ENCODE measurements around the gene RAET1E.

The RAET1E gene

DNA sequence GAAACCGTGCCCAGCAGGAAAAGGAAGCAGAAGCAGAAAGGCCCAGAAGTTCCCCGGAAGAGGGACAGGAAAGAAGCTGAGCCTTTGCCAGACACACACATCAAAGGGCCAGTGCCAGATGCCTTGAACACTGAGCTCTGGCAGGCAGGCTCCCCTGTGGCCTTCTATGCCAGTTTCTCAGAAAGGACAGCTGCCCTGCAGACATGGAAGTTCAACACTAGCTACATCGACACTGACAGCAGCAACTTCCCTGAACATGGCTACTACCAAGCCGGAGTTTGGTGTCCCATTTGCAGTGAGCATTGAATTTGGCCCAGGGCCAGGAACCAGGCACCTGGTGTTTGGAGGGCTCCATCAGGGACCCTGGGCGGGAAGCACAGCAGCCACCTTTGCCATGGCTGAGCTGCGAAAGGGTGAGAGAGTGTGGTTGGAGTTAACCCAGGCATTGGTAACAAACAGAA, 8.0 kb upstream of the RAET1E start:
- Histone ChIP-seq H3K9me3 (ENCODE audit: insufficient read depth, low read depth, low read length) (peaks cover 36% of the 10 kb centered on the region), H3K27ac (ENCODE audit: low read length) (no peak overlapping the region), H3K27me3 (ENCODE audit: insufficient read depth, low read length) (no peaks in the 10 kb centered on the region), H3K4me3 (ENCODE audit: low read length) (no peak overlapping the region), H3K4me1 (ENCODE audit: insufficient read depth, low read length) (no peaks in the 10 kb centered on the region), H3K36me3 (ENCODE audit: insufficient read depth, low read depth, low read length) (no peaks in the 10 kb centered on the region), H3K9ac (ENCODE audit: low read depth, low read length) (no peak overlapping the region)

GRCh38 chr6:149905371-149905910, 7.5 kb upstream of the RAET1E start:
- Histone ChIP-seq H3K4me3 (ENCODE audit: low read length) (no peak overlapping the region), H3K9ac (ENCODE audit: low read depth, low read length) (no peak overlapping the region), H3K4me1 (ENCODE audit: insufficient read depth, low read length) (no peaks in the 10 kb centered on the region), H3K36me3 (ENCODE audit: insufficient read depth, low read depth, low read length) (no peaks in the 10 kb centered on the region), H3K9me3 (ENCODE audit: insufficient read depth, low read depth, low read length) (peaks cover 36% of the 10 kb centered on the region), H3K27me3 (ENCODE audit: insufficient read depth, low read length) (no peaks in the 10 kb centered on the region), H3K27ac (ENCODE audit: low read length) (no peak overlapping the region)

GRCh38 chr6:149904661-149905370, 6.9 kb upstream of the RAET1E start:
- Histone ChIP-seq H3K9me3 (ENCODE audit: insufficient read depth, low read depth, low read length) (peaks cover 34% of the 10 kb centered on the region), H3K4me3 (ENCODE audit: low read length) (no peak overlapping the region), H3K27me3 (ENCODE audit: insufficient read depth, low read length) (peaks cover 3% of the 10 kb centered on the region; the same call in 1 of the 2 replicates), H3K9ac (ENCODE audit: low read depth, low read length) (no peak overlapping the region), H3K27ac (ENCODE audit: low read length) (no peak overlapping the region), H3K36me3 (ENCODE audit: insufficient read depth, low read depth, low read length) (no peaks in the 10 kb centered on the region), H3K4me1 (ENCODE audit: insufficient read depth, low read length) (no peaks in the 10 kb centered on the region)

DNA sequence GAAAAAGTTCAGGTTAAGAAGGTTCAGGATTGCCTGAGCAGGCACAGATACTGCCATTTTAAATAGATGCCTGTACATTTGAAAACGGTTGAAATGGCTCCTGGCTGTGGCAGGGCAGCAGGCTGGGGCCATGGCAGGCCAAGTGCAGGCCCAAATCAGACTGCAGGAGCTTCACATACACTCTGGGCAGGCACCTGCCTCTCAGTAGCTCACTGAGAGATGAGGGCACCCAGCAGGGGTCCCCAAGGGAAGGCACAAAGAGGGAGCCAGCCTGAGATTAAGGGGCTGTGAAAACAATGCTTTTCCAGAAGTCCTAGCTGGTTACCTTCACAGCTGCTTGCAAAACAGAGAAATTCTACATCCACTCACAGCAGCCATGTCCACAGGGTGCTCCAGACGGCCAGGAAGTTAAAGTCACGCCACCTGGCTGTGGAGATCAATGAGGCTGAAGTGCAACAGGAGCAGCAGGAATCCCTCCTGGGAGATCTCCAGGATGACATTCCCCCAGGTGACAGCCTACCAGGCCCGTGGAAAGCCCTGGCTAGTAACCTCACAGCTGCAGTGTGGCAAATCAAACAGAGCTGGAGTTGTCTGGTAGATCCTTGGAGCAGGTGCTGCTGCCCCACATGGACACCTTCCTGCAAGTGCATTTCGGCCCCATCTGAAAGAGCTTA, 6.2 kb upstream of the RAET1E start:
- no peaks in the 10 kb centered on the region for H3K36me3 ChIP-seq (ENCODE audit: insufficient read depth, low read depth, low read length)
- peaks cover 27% of the 10 kb centered on the region for H3K9me3 ChIP-seq (ENCODE audit: insufficient read depth, low read depth, low read length)
- H3K27me3 ChIP-seq (ENCODE audit: insufficient read depth, low read length) = peaks cover 4% of the 10 kb centered on the region; the same call in 1 of the 2 replicates
- no peak overlapping the region for H3K27ac ChIP-seq (ENCODE audit: low read length)
- H3K4me1 ChIP-seq (ENCODE audit: insufficient read depth, low read length) = no peaks in the 10 kb centered on the region
- H3K9ac ChIP-seq (ENCODE audit: low read depth, low read length) = no peak overlapping the region
- H3K4me3 ChIP-seq (ENCODE audit: low read length) = no peak overlapping the region

DNA sequence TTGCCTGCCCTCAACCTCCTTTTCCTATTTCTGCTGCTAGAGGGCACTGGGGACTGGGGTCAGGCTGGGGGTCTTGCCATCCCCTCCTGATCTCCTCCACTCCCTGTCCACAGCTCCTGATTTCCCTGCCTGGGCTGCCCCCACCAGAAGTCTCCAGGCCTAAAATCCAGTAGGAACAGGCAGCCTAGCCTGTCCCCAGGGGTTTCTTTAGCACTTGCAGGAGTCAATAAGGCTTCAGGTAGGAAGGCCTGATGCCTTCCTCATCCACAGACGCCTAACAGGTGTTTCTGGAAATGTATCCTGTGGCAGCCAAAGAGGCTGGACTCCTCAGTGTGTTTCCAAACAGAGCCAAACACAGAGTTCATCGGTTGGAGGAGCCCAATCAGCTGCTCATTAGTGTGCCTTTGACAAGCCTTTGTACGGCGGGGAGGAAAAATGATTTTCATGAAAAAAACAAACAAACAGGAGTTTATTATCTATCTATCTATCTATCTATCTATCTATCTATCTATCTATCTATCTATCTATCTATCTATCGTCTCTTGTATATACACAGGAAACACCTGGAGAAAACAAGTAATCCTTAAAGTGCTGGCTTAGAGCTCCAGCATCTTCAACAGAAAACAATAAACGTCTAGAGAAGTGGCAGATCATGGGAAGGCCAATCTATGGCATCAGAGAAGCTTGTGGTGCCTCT, 3.7 kb upstream of the RAET1E start:
- no peak overlapping the region for H3K9ac ChIP-seq (ENCODE audit: low read depth, low read length)
- H3K27ac ChIP-seq (ENCODE audit: low read length) = no peak overlapping the region
- no peak overlapping the region for H3K4me3 ChIP-seq (ENCODE audit: low read length)
- peaks cover 4% of the 10 kb centered on the region; the same call in 1 of the 2 replicates for H3K27me3 ChIP-seq (ENCODE audit: insufficient read depth, low read length)
- H3K4me1 ChIP-seq (ENCODE audit: insufficient read depth, low read length) = no peaks in the 10 kb centered on the region
- H3K36me3 ChIP-seq (ENCODE audit: insufficient read depth, low read depth, low read length) = no peaks in the 10 kb centered on the region
- H3K9me3 ChIP-seq (ENCODE audit: insufficient read depth, low read depth, low read length) = peaks cover 3% of the 10 kb centered on the region

DNA sequence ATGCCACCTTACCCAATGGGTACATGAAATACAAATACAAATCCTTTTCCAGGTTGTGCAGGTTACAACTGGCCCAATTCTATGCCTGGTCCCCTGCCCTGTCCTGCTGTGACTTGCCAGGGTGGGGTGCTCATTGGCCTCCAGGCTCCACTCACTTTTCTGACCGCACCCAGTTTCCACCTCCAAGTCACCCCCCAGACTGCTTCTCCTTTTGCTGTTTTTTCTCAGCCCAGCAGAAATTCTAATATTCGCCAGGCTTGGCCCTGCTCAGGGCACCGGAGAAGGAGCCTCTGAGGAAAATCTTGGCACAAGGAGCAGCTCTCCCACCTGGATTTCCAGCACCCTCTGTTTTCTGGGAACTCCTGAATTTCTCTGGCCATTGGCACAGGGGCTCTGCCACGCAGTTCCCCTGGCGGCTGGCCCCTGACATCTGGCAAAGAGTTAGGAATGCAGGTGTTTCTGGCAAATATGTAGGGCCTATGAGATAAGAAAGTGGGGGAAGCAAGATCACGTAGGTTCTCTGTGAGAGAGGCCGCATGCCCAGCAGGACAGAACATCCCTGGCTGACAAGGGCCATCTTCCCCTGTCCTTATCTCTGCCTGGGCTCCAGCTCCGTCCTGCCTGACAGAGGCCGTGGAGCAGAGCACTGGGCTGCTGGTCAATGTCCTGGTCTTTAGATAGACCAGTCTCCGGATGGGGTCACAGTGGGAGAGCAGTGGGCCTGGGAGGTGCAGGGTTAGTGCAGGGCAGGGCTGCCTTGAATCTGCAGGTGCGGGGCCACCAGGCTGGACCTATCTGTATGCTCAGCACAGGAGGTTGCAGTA, 2.9 kb upstream of the RAET1E start:
- Histone ChIP-seq H3K36me3 (ENCODE audit: insufficient read depth, low read depth, low read length) (no peaks in the 10 kb centered on the region), H3K9me3 (ENCODE audit: insufficient read depth, low read depth, low read length) (no peaks in the 10 kb centered on the region), H3K27me3 (ENCODE audit: insufficient read depth, low read length) (peaks cover 4% of the 10 kb centered on the region; the same call in 1 of the 2 replicates), H3K27ac (ENCODE audit: low read length) (no peak overlapping the region), H3K4me1 (ENCODE audit: insufficient read depth, low read length) (no peaks in the 10 kb centered on the region), H3K4me3 (ENCODE audit: low read length) (no peak overlapping the region), H3K9ac (ENCODE audit: low read depth, low read length) (no peak overlapping the region)

DNA sequence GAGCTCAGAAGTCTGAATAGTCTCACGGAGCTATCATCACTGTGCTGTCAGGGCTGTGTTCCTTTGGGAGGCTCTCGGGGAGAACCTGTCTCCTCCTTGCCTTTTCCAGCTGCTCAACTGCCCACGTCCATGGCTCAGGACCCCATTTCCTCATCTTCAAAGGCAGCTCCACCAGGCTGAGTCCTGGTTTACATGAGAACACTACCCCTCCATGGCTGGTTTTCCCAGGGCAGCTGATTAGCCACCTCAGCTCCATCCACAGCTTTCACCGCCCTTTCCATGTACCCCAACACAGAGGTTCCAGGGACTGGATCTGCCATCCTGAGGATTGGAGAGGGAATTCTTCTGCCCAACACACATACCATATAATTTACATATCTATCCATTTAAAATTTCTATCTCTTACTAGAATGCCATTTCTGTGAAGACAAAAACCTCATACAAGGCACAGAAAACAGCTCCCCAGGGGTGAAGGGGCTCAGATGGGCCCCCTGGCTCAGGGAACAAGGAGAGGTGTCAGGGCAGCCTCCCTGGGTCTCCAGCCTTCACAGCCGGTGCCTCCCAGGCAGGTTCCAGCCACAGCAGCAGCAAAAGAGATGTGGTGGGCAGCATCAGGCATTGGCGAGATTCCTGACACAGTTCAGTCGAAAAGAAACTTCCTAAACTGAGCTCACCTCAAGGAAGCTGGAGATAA, 2.2 kb upstream of the RAET1E start:
- H3K4me1 ChIP-seq (ENCODE audit: insufficient read depth, low read length) = no peaks in the 10 kb centered on the region
- peaks cover 4% of the 10 kb centered on the region; the same call in 1 of the 2 replicates for H3K27me3 ChIP-seq (ENCODE audit: insufficient read depth, low read length)
- no peak overlapping the region for H3K4me3 ChIP-seq (ENCODE audit: low read length)
- no peaks in the 10 kb centered on the region for H3K9me3 ChIP-seq (ENCODE audit: insufficient read depth, low read depth, low read length)
- H3K27ac ChIP-seq (ENCODE audit: low read length) = no peak overlapping the region
- no peaks in the 10 kb centered on the region for H3K36me3 ChIP-seq (ENCODE audit: insufficient read depth, low read depth, low read length)
- no peak overlapping the region for H3K9ac ChIP-seq (ENCODE audit: low read depth, low read length)

DNA sequence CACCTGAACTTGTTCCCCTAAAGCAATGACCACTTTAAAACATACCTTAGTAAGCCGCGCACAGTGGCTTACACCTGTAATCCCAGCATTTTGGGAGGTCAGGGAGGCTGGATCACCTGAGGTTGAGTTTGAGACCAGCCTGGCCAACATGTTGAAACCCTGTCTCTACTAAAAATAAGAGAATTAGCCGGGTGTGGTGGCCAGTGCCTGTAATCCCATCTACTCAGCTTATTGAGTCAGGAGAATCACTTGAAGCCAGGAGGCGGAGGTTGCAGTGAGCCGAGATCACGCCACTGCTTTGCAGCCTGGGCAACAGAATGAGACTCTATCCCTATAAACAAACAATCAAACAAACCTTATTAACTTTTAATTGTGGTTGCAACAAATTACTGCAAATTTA, 1.6 kb upstream of the RAET1E start:
- Histone ChIP-seq H3K9ac (ENCODE audit: low read depth, low read length) (no peak overlapping the region), H3K27me3 (ENCODE audit: insufficient read depth, low read length) (peaks cover 4% of the 10 kb centered on the region; the same call in 1 of the 2 replicates), H3K36me3 (ENCODE audit: insufficient read depth, low read depth, low read length) (no peaks in the 10 kb centered on the region), H3K9me3 (ENCODE audit: insufficient read depth, low read depth, low read length) (no peaks in the 10 kb centered on the region), H3K4me1 (ENCODE audit: insufficient read depth, low read length) (no peaks in the 10 kb centered on the region), H3K27ac (ENCODE audit: low read length) (no peak overlapping the region), H3K4me3 (ENCODE audit: low read length) (no peak overlapping the region)

DNA sequence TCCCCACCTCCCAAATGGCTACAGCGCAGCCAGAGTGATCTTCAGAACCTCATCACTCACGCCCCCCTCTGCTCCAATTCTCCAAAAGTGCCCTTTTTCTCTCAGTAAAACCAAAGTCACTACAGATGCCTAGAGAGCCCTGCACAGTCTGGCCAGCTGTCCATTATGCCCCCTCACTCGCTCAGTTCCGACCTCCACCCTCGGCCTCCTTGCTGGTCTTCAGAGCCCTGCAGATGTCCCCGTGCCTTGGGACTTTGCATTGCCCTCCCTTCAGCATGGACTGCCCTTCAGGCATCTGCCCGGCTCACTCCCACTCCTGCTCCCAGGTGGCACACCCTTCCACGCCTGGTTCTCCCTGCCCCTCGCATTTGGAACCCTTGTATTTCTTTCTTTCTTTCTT, 1.1 kb upstream of the RAET1E start:
- no peaks in the 10 kb centered on the region for H3K36me3 ChIP-seq (ENCODE audit: insufficient read depth, low read depth, low read length)
- no peak overlapping the region for H3K27ac ChIP-seq (ENCODE audit: low read length)
- H3K9me3 ChIP-seq (ENCODE audit: insufficient read depth, low read depth, low read length) = no peaks in the 10 kb centered on the region
- no peak overlapping the region for H3K9ac ChIP-seq (ENCODE audit: low read depth, low read length)
- H3K4me3 ChIP-seq (ENCODE audit: low read length) = no peak overlapping the region
- no peaks in the 10 kb centered on the region for H3K4me1 ChIP-seq (ENCODE audit: insufficient read depth, low read length)
- peaks cover 4% of the 10 kb centered on the region; the same call in 1 of the 2 replicates for H3K27me3 ChIP-seq (ENCODE audit: insufficient read depth, low read length)

DNA sequence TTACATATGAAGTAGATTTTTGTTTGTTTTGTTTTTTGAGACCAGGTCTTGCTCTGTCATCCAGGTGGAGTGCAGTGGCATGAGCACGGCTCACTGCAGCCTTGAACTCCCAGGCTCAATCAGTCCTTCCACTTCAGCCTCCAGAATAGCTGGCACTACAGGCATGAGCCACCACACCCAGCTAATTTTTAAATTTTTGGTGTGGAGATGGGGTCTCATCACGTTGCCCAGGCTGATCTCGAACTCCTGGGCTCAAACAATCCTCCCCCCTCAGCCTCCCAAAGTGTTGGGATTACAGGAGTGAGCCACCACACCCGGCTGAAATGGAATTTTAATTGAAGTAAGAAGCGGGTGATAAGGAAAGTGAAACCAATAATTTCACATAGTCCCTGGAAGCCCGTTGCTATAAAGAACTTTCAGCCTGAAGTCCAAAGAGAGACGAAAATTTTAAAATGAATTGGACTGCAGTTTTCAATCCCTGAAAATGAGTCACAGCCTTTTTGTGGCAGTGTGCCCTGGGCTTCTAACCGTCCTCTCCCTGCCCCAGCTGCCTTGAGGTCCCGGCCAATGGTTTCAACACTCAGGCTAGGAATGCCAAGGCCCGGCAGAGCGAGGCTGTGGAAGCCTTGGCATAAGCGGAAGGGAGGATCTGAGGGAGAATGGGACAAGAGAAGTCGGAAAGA, 757 bp downstream of the RAET1E start:
- Histone ChIP-seq H3K9me3 (ENCODE audit: insufficient read depth, low read depth, low read length) (no peaks in the 10 kb centered on the region), H3K27ac (ENCODE audit: low read length) (no peak overlapping the region), H3K27me3 (ENCODE audit: insufficient read depth, low read length) (peaks cover 4% of the 10 kb centered on the region; the same call in 1 of the 2 replicates), H3K36me3 (ENCODE audit: insufficient read depth, low read depth, low read length) (no peaks in the 10 kb centered on the region), H3K4me3 (ENCODE audit: low read length) (no peak overlapping the region), H3K9ac (ENCODE audit: low read depth, low read length) (no peak overlapping the region), H3K4me1 (ENCODE audit: insufficient read depth, low read length) (no peaks in the 10 kb centered on the region)

Measured in iPS-20b (cell line).